Measurements from ENCODE around the gene AUTS2.

GRCh38 chr7:70660154-70660818 lies 1062.0 kb downstream of the AUTS2 start:
- TF ChIP-seq, protein P1, sequence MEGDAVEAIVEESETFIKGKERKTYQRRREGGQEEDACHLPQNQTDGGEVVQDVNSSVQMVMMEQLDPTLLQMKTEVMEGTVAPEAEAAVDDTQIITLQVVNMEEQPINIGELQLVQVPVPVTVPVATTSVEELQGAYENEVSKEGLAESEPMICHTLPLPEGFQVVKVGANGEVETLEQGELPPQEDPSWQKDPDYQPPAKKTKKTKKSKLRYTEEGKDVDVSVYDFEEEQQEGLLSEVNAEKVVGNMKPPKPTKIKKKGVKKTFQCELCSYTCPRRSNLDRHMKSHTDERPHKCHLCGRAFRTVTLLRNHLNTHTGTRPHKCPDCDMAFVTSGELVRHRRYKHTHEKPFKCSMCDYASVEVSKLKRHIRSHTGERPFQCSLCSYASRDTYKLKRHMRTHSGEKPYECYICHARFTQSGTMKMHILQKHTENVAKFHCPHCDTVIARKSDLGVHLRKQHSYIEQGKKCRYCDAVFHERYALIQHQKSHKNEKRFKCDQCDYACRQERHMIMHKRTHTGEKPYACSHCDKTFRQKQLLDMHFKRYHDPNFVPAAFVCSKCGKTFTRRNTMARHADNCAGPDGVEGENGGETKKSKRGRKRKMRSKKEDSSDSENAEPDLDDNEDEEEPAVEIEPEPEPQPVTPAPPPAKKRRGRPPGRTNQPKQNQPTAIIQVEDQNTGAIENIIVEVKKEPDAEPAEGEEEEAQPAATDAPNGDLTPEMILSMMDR (IDR thresholded peaks at IDR 0.05) = no peak
- TF ChIP-seq POLR2AphosphoS5 (IDR thresholded peaks at IDR 0.05) = peak in 1 of 2 donors; percentile 41
- no peak for TF ChIP-seq POLR2A (IDR thresholded peaks at IDR 0.05)
